HEK293 (cell line): ENCODE measurements around the gene RNF227.
A peak's percentile ranks its signal among the peaks of the same experiment; 100 is the strongest.

ENCODE experiments used
- CTCF ChIA-PET: fragments of 350-600 bp; formaldehyde crosslinking; extraction: SDS; loops from one replicate; lab custom pipeline; 2021; ENCODE audit warnings: antibody characterized with exemption; lab: Yijun Ruan, JAX
- POLR2A ChIA-PET: fragments of 300-600 bp; formaldehyde crosslinking; extraction: SDS; loops from one replicate; lab custom pipeline; 2020; ENCODE audit warnings: antibody characterized with exemption, inconsistent platforms; lab: Yijun Ruan, JAX
- H3K27ac ChIP-seq: fragments of 200-500 bp; sonication (Bioruptor generic); 2 replicates; pipeline ENCODE4 v1.5.1; 2014; ENCODE audit warnings: low read depth, low read length, control low read depth, inconsistent platforms; ENCODE audit errors: extremely low read depth
- H3K36me3 ChIP-seq, 2 experiments: fragments of 200-500 bp in 1 of 2; sonication (Bioruptor generic) in 1 of 2; 1 replicate in 1 of 2; 2 replicates in 1 of 2; pipeline ENCODE4 v1.5.1; 2014 to 2017; ENCODE audit warnings: inconsistent platforms in 2 of 2, low read length in 2 of 2; ENCODE audit not compliant: control insufficient read depth in 2 of 2, insufficient read depth in 1 of 2
- H3K4me1 ChIP-seq: fragments of 200-500 bp; sonication (Bioruptor generic); 2 replicates; pipeline ENCODE4 v1.5.1; 2014; ENCODE audit warnings: mild to moderate bottlenecking, low read length, inconsistent platforms; ENCODE audit not compliant: control insufficient read depth, insufficient read depth
- H3K4me3 ChIP-seq: 2 replicates; pipeline ENCODE4 v1.5.1; 2011; ENCODE audit warnings: low read depth, mild to moderate bottlenecking, control low read depth, low read length, moderate library complexity
- H3K9me3 ChIP-seq: fragments of 200-500 bp; sonication (Bioruptor generic); 2 replicates; pipeline ENCODE4 v1.5.1; 2014; ENCODE audit warnings: low read depth, low read length, inconsistent platforms; ENCODE audit not compliant: control insufficient read depth, insufficient read depth
- GLI4 ChIP-seq: fragments of 450-650 bp; formaldehyde crosslinking; IDR thresholded peaks from 2 replicates; pipeline ENCODE4 v1.5.1; 2016; ENCODE audit warnings: missing biosample characterization, missing genetic modification characterization
- HOXA7 ChIP-seq: sonication (generic); formaldehyde crosslinking; IDR thresholded peaks from 2 replicates; pipeline ENCODE4 v1.8.1; 2022; ENCODE audit warnings: missing genetic modification reagents, borderline replicate concordance
- KLF1 ChIP-seq: fragments of 450-650 bp; formaldehyde crosslinking; IDR thresholded peaks from 2 replicates; pipeline ENCODE4 v1.5.1; 2016; ENCODE audit warnings: missing biosample characterization, missing genetic modification characterization
- PRDM10 ChIP-seq: fragments of 450-650 bp; formaldehyde crosslinking; IDR thresholded peaks from 2 replicates; pipeline ENCODE4 v1.5.1; 2016; ENCODE audit warnings: missing biosample characterization, missing genetic modification characterization
- SETDB1 ChIP-seq: IDR thresholded peaks from one replicate; pipeline ENCODE4 v1.6.1; 2017; ENCODE audit warnings: mild to moderate bottlenecking, low read length, moderate library complexity, mixed read lengths; ENCODE audit not compliant: insufficient read length
- TRIM28 ChIP-seq: IDR thresholded peaks from 2 replicates; pipeline ENCODE4 v1.6.1; 2011; ENCODE audit warnings: low read length, control low read depth, borderline replicate concordance
- ZNF140 ChIP-seq: fragments of 450-650 bp; formaldehyde crosslinking; IDR thresholded peaks from 2 replicates; pipeline ENCODE4 v1.5.1; 2016; ENCODE audit warnings: missing biosample characterization, missing genetic modification characterization
- ZNF146 ChIP-seq: fragments of 450-650 bp; formaldehyde crosslinking; IDR thresholded peaks from 2 replicates; pipeline ENCODE4 v1.5.1; 2016; ENCODE audit warnings: missing biosample characterization, missing genetic modification characterization
- ZNF302 ChIP-seq: fragments of 450-650 bp; formaldehyde crosslinking; IDR thresholded peaks from 2 replicates; pipeline ENCODE4 v1.5.1; 2016; ENCODE audit warnings: missing biosample characterization, missing genetic modification characterization, low read depth
- ZNF341 ChIP-seq: fragments of 450-650 bp; formaldehyde crosslinking; IDR thresholded peaks from 2 replicates; pipeline ENCODE4; 2016; ENCODE audit warnings: low read depth, missing biosample characterization, missing genetic modification characterization
- ZNF416 ChIP-seq: fragments of 450-650 bp; formaldehyde crosslinking; IDR thresholded peaks from 2 replicates; pipeline ENCODE4 v1.5.1; 2016; ENCODE audit warnings: missing biosample characterization, missing genetic modification characterization
- ZNF48 ChIP-seq: fragments of 450-650 bp; formaldehyde crosslinking; IDR thresholded peaks from 2 replicates; pipeline ENCODE4 v1.5.1; 2016; ENCODE audit warnings: missing biosample characterization, missing genetic modification characterization
- ZNF514 ChIP-seq: fragments of 450-650 bp; formaldehyde crosslinking; IDR thresholded peaks from 2 replicates; pipeline ENCODE4 v1.5.1; 2016; ENCODE audit warnings: missing biosample characterization, missing genetic modification characterization
- ZNF521 ChIP-seq: fragments of 450-650 bp; formaldehyde crosslinking; IDR thresholded peaks from 2 replicates; pipeline ENCODE4 v1.5.1; 2017; ENCODE audit warnings: missing biosample characterization, mild to moderate bottlenecking, missing genetic modification characterization
- ZNF560 ChIP-seq: fragments of 450-650 bp; formaldehyde crosslinking; IDR thresholded peaks from 2 replicates; pipeline ENCODE4 v1.5.1; 2017; ENCODE audit warnings: missing biosample characterization, missing genetic modification characterization, borderline replicate concordance
- ZNF610 ChIP-seq: fragments of 450-650 bp; formaldehyde crosslinking; IDR thresholded peaks from 2 replicates; pipeline ENCODE4 v1.5.1; 2016; ENCODE audit warnings: missing biosample characterization, missing genetic modification characterization, borderline replicate concordance
- ZNF621 ChIP-seq: fragments of 450-650 bp; formaldehyde crosslinking; IDR thresholded peaks from 2 replicates; pipeline ENCODE4 v1.5.1; 2017; ENCODE audit warnings: missing biosample characterization, missing genetic modification characterization
- ZNF623 ChIP-seq: fragments of 450-650 bp; formaldehyde crosslinking; IDR thresholded peaks from 2 replicates; pipeline ENCODE4 v1.5.1; 2016; ENCODE audit warnings: missing biosample characterization, missing genetic modification characterization
- ZNF639 ChIP-seq: fragments of 450-650 bp; formaldehyde crosslinking; IDR thresholded peaks from 2 replicates; pipeline ENCODE4 v1.5.1; 2016; ENCODE audit warnings: missing biosample characterization, missing genetic modification characterization
- ZNF654 ChIP-seq: fragments of 450-650 bp; formaldehyde crosslinking; IDR thresholded peaks from 2 replicates; pipeline ENCODE4 v1.5.1; 2016; ENCODE audit warnings: low read depth, missing biosample characterization, missing genetic modification characterization
- ZNF658 ChIP-seq: fragments of 450-650 bp; formaldehyde crosslinking; IDR thresholded peaks from 2 replicates; pipeline ENCODE4; 2016; ENCODE audit warnings: missing biosample characterization, missing genetic modification characterization
- ZNF664 ChIP-seq: fragments of 450-650 bp; formaldehyde crosslinking; IDR thresholded peaks from 2 replicates; pipeline ENCODE4 v1.5.1; 2016; ENCODE audit warnings: missing biosample characterization, missing genetic modification characterization
- ZNF701 ChIP-seq: fragments of 450-650 bp; formaldehyde crosslinking; IDR thresholded peaks from 2 replicates; pipeline ENCODE4 v1.5.1; 2016; ENCODE audit warnings: missing biosample characterization, missing genetic modification characterization
- ZSCAN23 ChIP-seq: fragments of 450-650 bp; formaldehyde crosslinking; IDR thresholded peaks from 2 replicates; pipeline ENCODE4 v1.5.1; 2016; ENCODE audit warnings: missing biosample characterization, missing genetic modification characterization
- ZXDB ChIP-seq: fragments of 450-650 bp; formaldehyde crosslinking; IDR thresholded peaks from 2 replicates; pipeline ENCODE4 v1.5.1; 2016; ENCODE audit warnings: missing biosample characterization, missing genetic modification characterization
- TF ChIP-seq, protein P1 (sequence below): fragments of 450-650 bp; formaldehyde crosslinking; IDR thresholded peaks from 2 replicates; pipeline ENCODE4 v1.5.1; 2016; ENCODE audit warnings: missing biosample characterization, missing genetic modification characterization

RNF227 gene

DNA sequence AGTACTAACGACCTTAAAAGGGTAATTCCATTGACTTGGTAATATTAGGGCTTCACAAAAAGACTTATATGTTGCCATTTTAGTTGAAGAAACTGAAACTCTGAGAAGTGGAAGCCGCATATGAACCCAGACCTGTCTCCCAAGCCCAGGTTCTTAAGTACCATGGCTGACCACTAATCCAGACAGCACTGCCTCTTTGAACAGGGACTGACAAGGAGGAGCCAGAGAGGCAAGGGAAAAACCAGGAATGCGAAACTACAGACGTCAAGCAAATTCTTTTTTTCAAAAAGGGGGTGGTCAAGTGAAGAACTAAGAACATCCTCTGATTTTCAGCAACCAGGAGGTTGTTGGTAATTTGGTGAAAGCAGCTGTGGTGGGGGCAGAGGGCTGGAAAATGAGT is 43.0 kb downstream of the RNF227 start:
- CTCF ChIA-PET: interaction anchor here (1.4 to 3.1 kb wide), 3 partner anchors 9 to 40 kb away, joined by 7 to 21 read pairs (median 9); no protein-coding TSS in a partner anchor
- POLR2A ChIA-PET: no interaction called here
- no peaks in the 10 kb centered on the region for H3K4me1 ChIP-seq
- H3K9me3 ChIP-seq: no peaks in the 10 kb centered on the region
- no peak overlapping the region for H3K4me3 ChIP-seq
- TF ChIP-seq ZNF639 (tag by site-specific recombination) (no peak), KLF1 (no peak), ZNF146 (tag by site-specific recombination) (no peak), ZNF521 (no peak), ZSCAN23 (no peak), ZNF560 (no peak), ZNF658 (tag by site-specific recombination) (no peak), ZNF48 (tag by site-specific recombination) (no peak), ZNF701 (tag by site-specific recombination) (no peak), ZNF654 (tag by site-specific recombination) (no peak)
- no peak overlapping the region for H3K27ac ChIP-seq
- peaks cover 48 to 63% of the 10 kb centered on the region in 2 experiments for H3K36me3 ChIP-seq

DNA sequence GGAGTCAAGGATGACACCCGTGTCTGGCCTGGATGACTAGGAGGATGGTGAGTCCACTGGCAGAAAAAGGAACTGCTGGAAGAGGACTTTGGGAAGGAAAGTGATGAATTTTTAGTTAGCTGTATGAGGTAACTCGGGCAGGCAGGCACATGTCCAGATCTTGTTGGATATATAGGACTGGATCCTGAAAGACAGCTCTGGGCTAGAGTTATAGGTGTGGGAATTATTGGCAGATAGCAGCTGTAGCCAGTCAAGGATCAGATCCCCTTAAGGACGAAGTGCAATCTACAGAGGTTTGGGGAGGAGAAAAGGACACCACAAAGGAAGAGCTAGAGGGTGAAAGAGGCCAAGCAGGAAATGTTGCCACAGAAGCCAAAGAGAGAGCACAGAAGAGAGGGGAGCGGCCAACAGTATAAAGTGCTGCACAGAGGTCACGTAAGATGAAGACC is 48.2 kb downstream of the RNF227 start:
- Histone ChIP-seq H3K36me3 (peaks cover 37 to 62% of the 10 kb centered on the region in 2 experiments), H3K4me3 (no peak overlapping the region), H3K9me3 (no peaks in the 10 kb centered on the region), H3K27ac (no peak overlapping the region), H3K4me1 (peaks cover under 1% of the 10 kb centered on the region)
- ChIA-PET CTCF (interaction anchor here (1.5 to 14.4 kb wide), 2 partner anchors 30 to 120 kb away, joined by 5 to 141 read pairs; no protein-coding TSS in a partner anchor), POLR2A (interaction anchor here (1.1 to 1.3 kb wide), 2 partner anchors 11 to 15 kb away, joined by 3 read pairs; no protein-coding TSS in a partner anchor)
- no peak for TF ChIP-seq ZNF416 (tag by site-specific recombination)
- TF ChIP-seq, protein P1, sequence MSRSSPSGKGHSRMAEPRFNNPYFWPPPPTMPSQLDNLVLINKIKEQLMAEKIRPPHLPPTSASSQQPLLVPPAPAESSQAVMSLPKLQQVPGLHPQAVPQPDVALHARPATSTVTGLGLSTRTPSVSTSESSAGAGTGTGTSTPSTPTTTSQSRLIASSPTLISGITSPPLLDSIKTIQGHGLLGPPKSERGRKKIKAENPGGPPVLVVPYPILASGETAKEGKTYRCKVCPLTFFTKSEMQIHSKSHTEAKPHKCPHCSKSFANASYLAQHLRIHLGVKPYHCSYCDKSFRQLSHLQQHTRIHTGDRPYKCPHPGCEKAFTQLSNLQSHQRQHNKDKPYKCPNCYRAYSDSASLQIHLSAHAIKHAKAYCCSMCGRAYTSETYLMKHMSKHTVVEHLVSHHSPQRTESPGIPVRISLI (tag by site-specific recombination): no peak
- no peak for TF ChIP-seq ZXDB (tag by site-specific recombination)
- TF ChIP-seq ZNF621 (tag by site-specific recombination): no peak
- no peak for TF ChIP-seq HOXA7 (CRISPR knock-in tag)
- no peak for TF ChIP-seq GLI4 (tag by site-specific recombination)
- TF ChIP-seq ZNF664 (tag by site-specific recombination): no peak
- no peak for TF ChIP-seq ZNF140 (tag by site-specific recombination)
- TF ChIP-seq ZNF623: no peak
- no peak for TF ChIP-seq ZNF514 (tag by site-specific recombination)
- TF ChIP-seq ZNF302: no peak

DNA sequence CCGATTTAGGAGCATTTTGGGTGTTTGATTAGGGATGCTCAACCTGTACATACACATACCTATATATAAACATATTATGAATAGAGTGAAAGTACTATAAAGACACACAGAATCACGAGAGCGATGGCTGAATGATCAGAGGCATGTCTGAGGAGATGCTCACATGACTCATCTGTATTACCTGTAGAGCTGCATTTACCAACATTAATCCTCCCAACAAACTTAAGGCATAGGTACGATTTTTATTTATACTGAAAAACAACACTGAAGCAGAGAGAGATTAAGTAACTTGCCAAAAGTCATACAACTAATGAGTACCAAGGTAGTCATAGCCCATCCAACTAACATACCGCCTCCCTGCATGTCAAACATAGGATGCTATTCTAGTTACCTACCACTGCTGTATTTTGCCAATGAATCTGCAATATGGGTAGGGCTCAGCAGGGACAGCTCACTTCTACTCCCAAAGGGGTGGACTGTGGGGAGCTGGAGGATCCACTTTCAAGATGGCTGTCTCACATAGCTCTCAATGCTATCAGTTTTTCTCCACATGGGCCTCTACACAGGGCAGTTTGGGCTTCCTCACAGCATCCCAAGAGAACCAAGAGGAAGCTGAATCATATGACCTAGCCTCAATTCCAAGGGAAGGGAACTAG is 51.0 kb downstream of the RNF227 start:
- ChIA-PET POLR2A (interaction anchor here (0.6 to 1.5 kb wide), 3 partner anchors 52 to 121 kb away, joined by 3 to 6 read pairs (median 6); partner anchors contain the start of genes CNTROB and TRAPPC1), CTCF (interaction anchor here (0.5 to 14.4 kb wide), 13 partner anchors 8 to 396 kb away, joined by 3 to 141 read pairs (median 4); partner anchors contain the start of gene NAA38)
- Histone ChIP-seq H3K4me3 (no peak overlapping the region), H3K4me1 (peaks cover 2% of the 10 kb centered on the region), H3K36me3 (peaks cover 43 to 71% of the 10 kb centered on the region in 2 experiments), H3K9me3 (no peaks in the 10 kb centered on the region), H3K27ac (no peak overlapping the region)
- TF ChIP-seq TRIM28 (peak; percentile 16; the same call in 1 of the 2 replicates), ZNF610 (tag by site-specific recombination) (no peak), ZNF341 (tag by site-specific recombination) (peak; percentile 61), PRDM10 (peak; percentile 49), ZNF621 (tag by site-specific recombination) (no peak), SETDB1 (peak; percentile 81)
